Epithelial cell of proximal tubule (primary cell): ENCODE results near the gene ZBTB12. TPM values are rescaled to one million over a fixed set of nuclear protein-coding genes. Genes with fewer than 3 reads are reported as not detected.
"Not testable (repeated sequence)": the region's sequence is repeated elsewhere in the genome, so short reads cannot be mapped to it uniquely, and the experiment has no call there.

ENCODE experiments used
- DNase-seq: peaks from one replicate; pipeline ENCODE4 v3.0.0-alpha.2; 2011; ENCODE audit warnings: low read depth
- H3K4me3 ChIP-seq: 2 replicates; pipeline ENCODE4 v1.5.1; 2011; ENCODE audit warnings: low read depth, mild to moderate bottlenecking, low read length
- total RNA-seq: library from RNA; depleted of rRNA; stranded (reverse); fragments of >200 nt; gene quantifications from 2 replicates; pipeline ENCODE4 v1.2.3, GENCODE V29; 2015
- TF ChIP-seq, protein P1 (sequence below): conservative IDR thresholded peaks from 2 replicates; pipeline ENCODE4 v1.5.1; 2012; ENCODE audit warnings: low read depth, mild to moderate bottlenecking, low read length

Gene ZBTB12
- total RNA-seq, 1 donor from 2014 or later: 1.5 TPM

- H3K4me3 ChIP-seq: no peak overlapping the region
- no peak for DNase-seq
- TF ChIP-seq, protein P1, sequence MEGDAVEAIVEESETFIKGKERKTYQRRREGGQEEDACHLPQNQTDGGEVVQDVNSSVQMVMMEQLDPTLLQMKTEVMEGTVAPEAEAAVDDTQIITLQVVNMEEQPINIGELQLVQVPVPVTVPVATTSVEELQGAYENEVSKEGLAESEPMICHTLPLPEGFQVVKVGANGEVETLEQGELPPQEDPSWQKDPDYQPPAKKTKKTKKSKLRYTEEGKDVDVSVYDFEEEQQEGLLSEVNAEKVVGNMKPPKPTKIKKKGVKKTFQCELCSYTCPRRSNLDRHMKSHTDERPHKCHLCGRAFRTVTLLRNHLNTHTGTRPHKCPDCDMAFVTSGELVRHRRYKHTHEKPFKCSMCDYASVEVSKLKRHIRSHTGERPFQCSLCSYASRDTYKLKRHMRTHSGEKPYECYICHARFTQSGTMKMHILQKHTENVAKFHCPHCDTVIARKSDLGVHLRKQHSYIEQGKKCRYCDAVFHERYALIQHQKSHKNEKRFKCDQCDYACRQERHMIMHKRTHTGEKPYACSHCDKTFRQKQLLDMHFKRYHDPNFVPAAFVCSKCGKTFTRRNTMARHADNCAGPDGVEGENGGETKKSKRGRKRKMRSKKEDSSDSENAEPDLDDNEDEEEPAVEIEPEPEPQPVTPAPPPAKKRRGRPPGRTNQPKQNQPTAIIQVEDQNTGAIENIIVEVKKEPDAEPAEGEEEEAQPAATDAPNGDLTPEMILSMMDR: no peak
These were observed 10.1 kb upstream of the ZBTB12 start for GRCh38 chr6:31911826-31912585.

DNA sequence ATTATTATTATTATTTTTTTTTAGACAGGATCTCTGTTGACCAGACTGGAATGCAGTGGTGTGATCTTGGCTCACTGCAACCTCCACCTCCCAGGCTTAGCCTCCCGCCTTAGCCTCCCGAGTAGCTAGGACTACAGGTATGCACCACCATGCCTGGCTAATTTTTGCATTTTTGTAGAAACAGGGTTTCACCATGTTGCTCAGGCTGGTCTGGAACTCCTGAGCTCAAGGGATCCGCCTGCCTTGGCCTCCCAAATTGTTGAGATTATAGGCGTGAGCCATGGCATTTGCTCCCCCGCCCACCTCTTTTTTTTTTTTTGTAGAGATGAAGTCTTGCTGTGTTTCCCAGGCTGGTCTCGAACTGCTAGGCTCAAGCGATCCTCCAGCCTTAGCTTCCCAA is 7.4 kb upstream of the ZBTB12 start:
- not testable (repeated sequence) for DNase-seq, H3K4me3 ChIP-seq

- TF ChIP-seq, protein P1: no peak
- DNase-seq: no peak
- H3K4me3 ChIP-seq: no peak overlapping the region
These were observed 6.9 kb upstream of the ZBTB12 start for GRCh38 chr6:31908791-31909190.

DNA sequence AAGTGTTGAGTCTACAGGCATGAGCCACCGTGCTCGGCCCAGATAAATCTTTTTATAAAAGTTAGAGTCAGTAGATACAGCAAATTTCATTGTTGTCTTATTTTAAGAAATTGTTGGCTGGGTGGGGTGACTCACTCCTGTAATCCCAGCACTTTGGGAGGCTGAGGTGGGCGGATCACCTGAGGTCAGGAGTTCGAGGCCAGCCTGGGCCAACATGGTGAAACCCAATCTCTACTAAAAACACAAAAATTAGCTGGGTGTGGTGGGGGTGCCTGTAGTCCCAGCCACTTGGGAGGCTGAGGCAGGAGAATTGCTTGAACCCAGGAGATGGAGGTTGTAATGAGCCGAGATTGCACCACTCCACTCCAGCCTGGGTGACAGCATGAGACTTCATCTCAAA is 6.4 kb upstream of the ZBTB12 start:
- not testable (repeated sequence) for H3K4me3 ChIP-seq, DNase-seq

GRCh38 chr6:31907158-31907813 is 5.4 kb upstream of the ZBTB12 start:
- TF ChIP-seq, protein P1: no peak
- no peak for DNase-seq
- no peak overlapping the region for H3K4me3 ChIP-seq

GRCh38 chr6:31906727-31907126 is 4.8 kb upstream of the ZBTB12 start:
- H3K4me3 ChIP-seq, DNase-seq: not testable (repeated sequence)

DNA sequence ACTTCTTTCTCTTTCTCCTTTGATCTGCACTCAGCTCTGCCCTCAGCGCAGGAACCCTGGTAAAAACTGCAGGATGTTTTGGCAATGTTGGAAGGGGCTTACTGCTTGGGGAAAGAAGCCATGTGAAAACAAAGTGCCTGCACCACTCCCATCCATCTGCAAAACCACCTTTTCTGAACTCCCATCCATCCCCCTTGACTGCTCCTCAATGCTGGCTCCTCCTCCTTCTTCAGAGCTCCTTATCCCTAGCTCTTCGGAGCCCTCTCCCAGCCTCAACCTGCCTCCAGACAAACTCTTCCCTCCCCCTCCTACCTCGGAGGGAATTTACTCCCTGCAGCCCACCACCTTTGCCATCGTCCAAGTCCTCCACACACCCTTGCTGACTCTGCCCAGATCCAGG is 4.2 kb upstream of the ZBTB12 start:
- no peak for DNase-seq
- TF ChIP-seq, protein P1: no peak

DNA sequence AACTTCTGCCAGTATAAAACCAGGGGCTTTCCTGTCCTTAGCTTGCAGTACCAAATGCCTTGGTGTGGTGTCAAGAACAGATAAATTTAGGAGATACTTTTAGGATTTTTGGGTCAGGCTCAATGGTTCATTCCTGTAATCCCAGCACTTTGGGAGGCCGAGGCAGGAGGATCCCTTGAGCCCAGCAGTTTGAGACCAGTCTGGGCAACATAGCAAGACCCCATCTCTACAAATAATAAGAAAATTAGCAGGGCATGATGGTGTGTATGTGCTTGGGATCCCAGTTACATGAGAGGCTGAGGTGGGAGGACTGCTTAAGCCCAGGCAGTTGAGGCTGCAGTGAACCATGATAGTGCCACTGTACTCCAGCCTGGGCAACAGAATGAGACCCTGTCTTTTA is 3.2 kb upstream of the ZBTB12 start:
- TF ChIP-seq, protein P1: no peak
- no peak for DNase-seq
- no peak overlapping the region for H3K4me3 ChIP-seq

More for the DNA sequence above, 4.2 kb upstream of the ZBTB12 start:
- H3K4me3 ChIP-seq: no peak overlapping the region
